Transverse colon (tissue), 1 donor: ENCODE results near the gene TVP23C.

ENCODE experiments used
- EP300 ChIP-seq: sonication (generic); formaldehyde crosslinking; IDR thresholded peaks from one replicate; pipeline ENCODE4 v1.6.1; 2017; ENCODE audit warnings: antibody characterized with exemption, low read depth
- POLR2A ChIP-seq: fragments of 450-650 bp; IDR thresholded peaks from one replicate; pipeline ENCODE4 v1.6.1; 2016; ENCODE audit warnings: antibody characterized with exemption, mild to moderate bottlenecking, moderate library complexity

DNA sequence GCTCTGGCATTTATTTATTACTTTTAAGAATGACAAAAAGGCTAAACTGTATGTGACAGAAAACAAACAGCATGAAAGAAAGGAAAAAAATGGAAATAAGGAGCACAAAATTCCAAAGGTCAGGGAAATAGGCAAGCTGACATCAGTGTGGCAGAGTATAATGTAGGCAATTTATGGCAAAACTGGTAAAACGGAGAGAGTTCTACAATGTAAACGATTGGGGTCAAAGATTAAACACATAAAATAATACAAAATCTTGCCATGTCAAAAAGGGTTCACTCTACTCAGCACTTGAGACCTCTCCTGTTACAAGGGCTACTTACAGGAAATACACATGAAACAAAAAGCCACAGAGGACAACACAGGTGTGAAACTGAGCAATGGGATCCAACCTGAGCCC, 48.8 kb downstream of the TVP23C start:
- TF ChIP-seq POLR2A: no peak
- no peak for TF ChIP-seq EP300
